22Rv1 (cell line): Measurements from ENCODE around the gene MUSK.

Experiments
- CTCF ChIP-seq: fragments of 450-650 bp; IDR thresholded peaks from 2 replicates; pipeline ENCODE4 v1.5.1; 2017; ENCODE audit warnings: mild to moderate bottlenecking
- ZFX ChIP-seq: fragments of 450-650 bp; IDR thresholded peaks from 2 replicates; pipeline ENCODE4 v1.6.1; 2017; ENCODE audit warnings: antibody characterized with exemption, borderline replicate concordance

DNA sequence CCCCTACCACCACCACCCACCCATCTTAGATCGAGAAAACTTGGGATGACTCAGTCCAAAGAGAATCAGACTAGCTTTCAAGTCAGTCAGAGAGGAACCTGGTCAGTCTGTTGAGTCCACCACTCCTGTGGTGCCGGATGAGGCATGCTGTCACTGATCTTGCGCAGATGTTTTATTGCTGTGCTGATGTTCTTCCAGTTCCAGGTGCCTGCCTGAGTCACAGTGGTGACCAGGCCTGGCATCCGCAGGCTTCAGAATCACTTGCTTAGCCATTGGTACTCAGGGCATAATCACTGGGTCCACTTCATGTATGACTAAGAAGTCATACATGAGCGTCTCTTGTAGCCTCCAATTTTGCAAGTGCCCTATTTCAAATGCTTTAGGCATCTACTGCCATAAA is 114.1 kb downstream of the MUSK start:
- no peak for TF ChIP-seq CTCF
- TF ChIP-seq ZFX = no peak
